Lower lobe of right lung (tissue), 2 donors: ENCODE results near the gene ITIH1. TPM values are rescaled to one million over a fixed set of nuclear protein-coding genes. Genes with fewer than 3 reads are reported as not detected.
A peak's percentile ranks its signal among the peaks of the same experiment; 100 is the strongest.

Experiments
- ATAC-seq, 2 donors: fragments of 200-7000 bp; cut with Tn5 transposase; one replicate each; pipeline ENCODE4 v1.9.1; 2020 to 2022; ENCODE audit warnings: mild to moderate bottlenecking in 2 of 2, moderate library complexity in 2 of 2
- DNase-seq: peaks from one replicate; pipeline ENCODE4 v3.0.0-alpha.2; 2020
- H3K27ac ChIP-seq: fragments of 200-600 bp; one replicate; pipeline ENCODE4 v1.8.0; 2022
- H3K27me3 ChIP-seq: fragments of 200-600 bp; one replicate; pipeline ENCODE4 v1.8.0; 2022; ENCODE audit warnings: low read depth
- H3K36me3 ChIP-seq: fragments of 200-600 bp; one replicate; pipeline ENCODE4 v1.8.0; 2022; ENCODE audit warnings: mild to moderate bottlenecking
- H3K4me1 ChIP-seq: fragments of 200-600 bp; one replicate; pipeline ENCODE4 v1.8.0; 2022
- H3K4me3 ChIP-seq: fragments of 200-600 bp; one replicate; pipeline ENCODE4 v1.8.0; 2022; ENCODE audit warnings: mild to moderate bottlenecking
- H3K9me3 ChIP-seq: fragments of 200-600 bp; one replicate; pipeline ENCODE4 v1.8.0; 2022
- CTCF ChIP-seq: fragments of 200-600 bp; IDR thresholded peaks from one replicate; pipeline ENCODE4 v1.8.0; 2022; ENCODE audit warnings: antibody characterized with exemption, mild to moderate bottlenecking
- intact Hi-C: fragments of 100-400 bp; cut with DNase I; formaldehyde crosslinking; loops from one replicate; pipeline ENCODE4 v1.11.0; 2022
- total RNA-seq: library from RNA; stranded (reverse); fragmentation: NEBNext Ultra II Directional; extraction: Animal tissue kit (Norgen Biotek cat#: 25700); gene quantifications from one replicate; pipeline ENCODE4 v1.2.1, GENCODE V29; 2021
- donor health status: DM: no; HTN: yes; CAD: no; lungs with severe emphysema.

ITIH1 gene
- total RNA-seq, 1 donor from 2014 or later = not detected

GRCh38 chr3:52739730-52740129 lies 37.7 kb upstream of the ITIH1 start:
- H3K9me3 ChIP-seq = no peaks in the 10 kb centered on the region
- H3K4me3 ChIP-seq = no peak overlapping the region
- H3K36me3 ChIP-seq = peaks cover 99% of the 10 kb centered on the region
- H3K4me1 ChIP-seq = no peaks in the 10 kb centered on the region
- DNase-seq (no peak), ATAC-seq (no peak)
- no peak overlapping the region for H3K27ac ChIP-seq
- intact Hi-C loops = no loop called here
- TF ChIP-seq CTCF = no peak
- H3K27me3 ChIP-seq = no peaks in the 10 kb centered on the region

- peaks cover 100% of the 10 kb centered on the region for H3K36me3 ChIP-seq
- ATAC-seq = no peak
- DNase-seq = no peak
- TF ChIP-seq CTCF = peak; percentile 47
- intact Hi-C loops = no loop called here
- H3K4me3 ChIP-seq = no peak overlapping the region
- H3K4me1 ChIP-seq = no peaks in the 10 kb centered on the region
- no peaks in the 10 kb centered on the region for H3K27me3 ChIP-seq
- no peaks in the 10 kb centered on the region for H3K9me3 ChIP-seq
- no peak overlapping the region for H3K27ac ChIP-seq
Measured at GRCh38 chr3:52742418-52743041, 34.9 kb upstream of the ITIH1 start.

- H3K4me1 ChIP-seq = no peaks in the 10 kb centered on the region
- H3K36me3 ChIP-seq = peaks cover 100% of the 10 kb centered on the region
- no peak for DNase-seq
- intact Hi-C loops = no loop called here
- no peak for TF ChIP-seq CTCF
- no peaks in the 10 kb centered on the region for H3K9me3 ChIP-seq
- no peak for ATAC-seq
- H3K27me3 ChIP-seq = no peaks in the 10 kb centered on the region
- no peak overlapping the region for H3K4me3 ChIP-seq
- H3K27ac ChIP-seq = no peak overlapping the region
Measured at GRCh38 chr3:52743152-52743551, 34.2 kb upstream of the ITIH1 start.

- H3K36me3 ChIP-seq = peaks cover 100% of the 10 kb centered on the region
- no peak for ATAC-seq
- no peak for TF ChIP-seq CTCF
Measured at GRCh38 chr3:52743721-52744120, 33.7 kb upstream of the ITIH1 start.

GRCh38 chr3:52752045-52752660 lies 25.2 kb upstream of the ITIH1 start:
- TF ChIP-seq CTCF = no peak
- no peak overlapping the region for H3K27ac ChIP-seq
- no peak overlapping the region for H3K4me3 ChIP-seq
- intact Hi-C loops = no loop called here
- H3K9me3 ChIP-seq = no peaks in the 10 kb centered on the region
- H3K4me1 ChIP-seq = peaks cover 11% of the 10 kb centered on the region
- peaks cover 80% of the 10 kb centered on the region for H3K36me3 ChIP-seq
- ATAC-seq (peak; percentile 15 to 45), DNase-seq (no peak)
- H3K27me3 ChIP-seq = no peaks in the 10 kb centered on the region

More at GRCh38 chr3:52743721-52744120, 33.7 kb upstream of the ITIH1 start:
- Histone ChIP-seq H3K27ac (no peak overlapping the region), H3K4me3 (no peak overlapping the region), H3K27me3 (no peaks in the 10 kb centered on the region), H3K9me3 (no peaks in the 10 kb centered on the region), H3K4me1 (no peaks in the 10 kb centered on the region)
- DNase-seq = no peak
- intact Hi-C loops = no loop called here
